ENCODE results near the gene TCL1B.

TCL1B gene

DNA sequence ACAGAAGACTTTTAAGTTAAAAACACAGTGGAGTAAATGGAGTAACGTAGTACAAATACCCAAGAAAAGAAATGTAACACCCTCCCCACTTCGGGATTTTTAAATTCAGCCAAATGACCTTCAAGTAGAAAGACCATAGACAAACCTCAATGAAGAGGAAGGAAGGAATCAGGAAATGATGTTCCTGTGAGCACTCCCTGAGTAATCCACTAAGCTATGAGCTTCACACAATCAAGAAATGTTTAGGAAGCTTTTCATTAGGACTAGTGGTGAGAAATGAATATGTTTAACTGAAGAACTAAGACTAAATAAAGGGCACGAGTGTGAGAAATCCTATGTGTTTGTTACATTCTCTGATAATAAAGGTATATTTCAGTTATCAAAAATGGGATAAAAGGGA, 17.6 kb downstream of the TCL1B start:
- no peak for DNase-seq

DNA sequence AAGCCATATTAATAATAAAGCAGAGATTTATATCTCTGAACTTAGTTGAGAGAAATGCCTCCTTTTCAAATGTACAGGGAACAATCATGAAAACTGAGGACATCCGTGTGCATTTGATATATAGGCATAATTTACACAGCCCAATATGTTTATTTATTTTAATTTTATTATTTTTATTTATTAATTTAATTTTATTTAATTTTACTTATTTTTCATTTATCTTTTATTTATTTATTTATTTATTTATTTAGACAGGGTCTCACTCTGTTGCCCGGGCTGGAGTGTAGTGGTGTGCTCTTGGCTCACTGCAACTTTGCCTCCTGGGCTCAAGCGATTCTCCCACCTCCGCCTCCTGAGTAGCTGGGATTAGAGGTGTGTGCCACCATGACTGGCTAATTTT, 19.3 kb downstream of the TCL1B start:
- no peak for DNase-seq

DNA sequence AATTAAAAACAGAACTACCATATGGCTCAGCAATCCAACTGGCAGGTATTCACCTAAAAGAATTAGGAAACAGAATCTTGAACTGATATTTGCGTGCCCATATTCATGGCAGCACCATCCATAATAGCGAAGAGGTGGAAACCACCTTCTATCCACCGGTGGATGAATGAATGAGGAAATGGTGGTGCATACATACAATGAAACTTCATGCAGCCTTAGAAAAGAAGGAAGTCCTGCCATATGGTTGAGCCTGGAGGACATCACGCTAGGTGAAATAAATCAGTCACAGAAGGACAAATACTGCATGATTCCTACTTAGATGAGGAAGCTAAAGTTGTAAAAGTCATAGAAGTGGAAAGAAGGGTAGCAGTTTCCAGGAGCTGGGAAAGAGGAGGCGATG, 21.1 kb downstream of the TCL1B start:
- no peak for DNase-seq

DNA sequence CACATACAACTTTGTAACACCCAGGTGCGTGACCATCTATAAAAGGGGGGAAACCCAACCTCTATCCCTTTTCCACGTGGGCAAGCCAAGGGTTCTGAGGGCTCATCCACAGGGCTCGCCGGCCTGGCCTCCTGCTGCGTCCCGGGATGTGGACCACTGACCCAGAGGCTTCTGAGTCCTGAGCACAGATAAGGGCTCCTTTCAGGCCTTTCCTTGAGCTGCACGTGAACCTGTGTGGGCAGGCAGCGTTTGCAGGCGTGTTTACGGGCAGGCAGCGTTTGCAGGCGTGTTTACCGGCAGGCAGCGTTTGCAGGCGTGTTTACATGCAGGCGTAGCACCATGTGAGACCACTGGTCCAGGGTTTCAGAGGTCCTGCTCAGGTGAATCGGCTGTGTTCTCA, 23.9 kb downstream of the TCL1B start:
- DNase-seq = no peak

DNA sequence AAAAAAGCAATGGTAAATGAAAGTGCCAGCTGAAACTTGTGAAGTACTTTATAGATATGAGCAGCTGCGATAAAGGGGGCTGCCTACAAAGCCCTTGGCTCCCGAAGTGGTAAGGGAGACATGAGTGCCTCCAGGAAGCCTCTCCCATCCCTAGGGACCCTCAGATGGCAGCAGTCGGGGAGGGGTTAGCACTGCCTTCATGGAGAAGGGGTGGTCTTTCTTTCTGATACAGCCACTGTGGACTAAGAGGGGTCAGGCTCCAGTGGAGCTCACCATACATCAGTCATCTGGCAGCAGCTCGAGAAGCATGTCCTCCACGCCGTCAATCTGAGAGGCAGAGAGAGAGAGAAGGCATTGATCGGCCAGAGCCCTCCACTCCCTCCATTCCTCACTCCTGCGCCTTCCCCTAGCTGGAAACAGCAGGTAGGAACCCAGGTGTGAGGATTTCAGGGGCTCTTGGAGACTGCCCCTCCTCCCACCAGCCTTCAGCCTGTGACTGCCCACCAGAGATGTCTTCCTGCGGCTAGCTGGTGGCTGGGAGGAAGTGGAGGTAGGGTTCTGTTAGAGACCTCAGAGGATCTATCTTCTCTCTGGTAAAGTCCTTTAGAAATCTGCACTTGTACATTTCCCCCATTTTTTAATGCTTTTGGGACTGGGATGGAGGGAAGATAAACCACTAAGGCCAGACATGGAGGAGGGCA, 25.4 kb downstream of the TCL1B start:
- DNase-seq = no peak

DNA sequence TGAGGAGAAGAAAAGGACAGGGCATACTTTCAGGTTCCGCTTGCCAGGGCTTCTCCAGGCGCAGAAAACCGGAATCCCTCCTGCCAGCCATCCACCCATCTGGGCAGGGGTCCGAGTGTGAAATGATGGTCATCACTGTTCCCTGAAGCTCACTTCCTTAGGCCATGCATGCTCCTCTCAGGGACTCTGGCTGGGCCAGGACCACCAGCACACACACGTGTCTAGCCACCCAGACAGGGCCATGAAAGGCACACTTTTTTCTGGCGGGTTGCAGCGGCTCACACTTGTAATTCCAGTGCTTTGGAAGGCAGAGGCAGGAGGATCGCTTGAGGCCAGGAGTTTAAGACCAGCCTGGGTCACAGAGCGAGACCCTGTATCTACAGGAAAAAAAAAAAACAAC, 26.2 kb downstream of the TCL1B start:
- no peak for DNase-seq

DNA sequence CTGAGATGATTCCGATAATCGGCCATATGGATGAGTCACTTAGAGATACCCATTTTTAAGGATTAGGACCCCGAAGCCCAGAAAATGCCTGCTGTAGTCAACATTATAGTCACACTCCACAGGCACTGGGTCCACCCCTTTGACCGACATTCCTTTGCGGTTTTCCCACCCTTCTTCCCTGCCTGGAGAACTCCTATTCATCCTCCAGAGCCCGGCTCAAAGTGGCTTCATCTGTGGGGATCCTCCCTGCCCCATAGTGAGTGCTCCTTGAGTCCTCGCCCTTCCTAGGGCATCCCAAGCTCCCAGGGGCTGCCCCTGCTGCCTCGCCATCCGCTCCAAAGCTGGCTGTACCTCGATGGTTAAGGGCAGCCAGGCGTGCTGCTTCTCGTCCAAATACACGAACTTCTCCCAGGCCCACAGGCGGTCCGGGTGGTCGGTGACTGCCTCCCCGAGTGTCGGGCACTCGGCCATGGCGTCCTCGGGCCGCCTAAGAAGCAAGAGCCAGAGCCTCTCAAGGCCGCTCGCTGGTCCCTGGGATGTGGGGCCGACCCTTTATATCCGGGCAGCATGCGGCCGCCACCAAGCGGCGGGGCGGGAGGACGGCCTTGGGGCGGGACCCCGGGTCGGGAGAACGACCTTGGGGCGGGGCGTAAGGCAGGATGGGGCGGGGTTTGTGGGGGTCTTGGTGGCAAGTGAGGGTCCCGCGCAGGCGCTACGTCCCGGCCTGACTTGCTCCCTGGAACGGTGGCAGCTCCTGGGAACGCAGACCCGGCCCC, 27.6 kb downstream of the TCL1B start, which contains the start of gene TCL1A:
TCL1A (minus strand) TSS at position 530 of the 776 bp plus-strand sequence; CDS start at position 471, 59 bp downstream.
- no peak for DNase-seq

DNA sequence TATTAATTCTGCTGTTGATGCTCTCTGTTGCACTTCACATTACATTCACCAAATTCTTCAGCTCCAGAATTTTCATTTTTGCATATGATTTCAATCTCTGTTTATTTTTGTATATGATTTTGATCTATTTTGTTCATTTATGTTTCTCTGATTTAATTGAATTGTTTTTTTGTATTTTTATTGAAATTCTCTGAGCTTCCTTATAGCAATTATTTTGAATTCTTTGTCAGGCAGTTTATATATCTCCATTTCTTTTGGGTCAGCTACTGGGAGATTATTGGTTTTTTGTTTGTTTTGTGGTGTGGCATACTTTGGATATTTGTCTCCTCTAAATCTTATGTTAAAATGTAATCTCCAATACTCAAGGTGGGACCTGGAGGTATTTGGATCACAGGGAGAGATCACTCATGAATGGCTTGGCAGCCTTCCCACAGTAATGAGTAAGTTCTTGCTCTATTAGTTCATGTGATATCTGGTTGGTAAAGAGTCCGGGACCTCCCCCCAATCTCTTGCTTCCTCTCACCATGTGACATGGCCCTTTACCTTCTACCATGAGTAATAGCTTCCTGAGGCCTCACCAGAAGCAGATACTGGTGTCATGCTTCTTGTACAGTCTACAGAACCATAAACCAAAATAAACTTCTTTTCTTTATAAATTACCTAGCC, 36.4 kb downstream of the TCL1B start:
- DNase-seq = no peak

DNA sequence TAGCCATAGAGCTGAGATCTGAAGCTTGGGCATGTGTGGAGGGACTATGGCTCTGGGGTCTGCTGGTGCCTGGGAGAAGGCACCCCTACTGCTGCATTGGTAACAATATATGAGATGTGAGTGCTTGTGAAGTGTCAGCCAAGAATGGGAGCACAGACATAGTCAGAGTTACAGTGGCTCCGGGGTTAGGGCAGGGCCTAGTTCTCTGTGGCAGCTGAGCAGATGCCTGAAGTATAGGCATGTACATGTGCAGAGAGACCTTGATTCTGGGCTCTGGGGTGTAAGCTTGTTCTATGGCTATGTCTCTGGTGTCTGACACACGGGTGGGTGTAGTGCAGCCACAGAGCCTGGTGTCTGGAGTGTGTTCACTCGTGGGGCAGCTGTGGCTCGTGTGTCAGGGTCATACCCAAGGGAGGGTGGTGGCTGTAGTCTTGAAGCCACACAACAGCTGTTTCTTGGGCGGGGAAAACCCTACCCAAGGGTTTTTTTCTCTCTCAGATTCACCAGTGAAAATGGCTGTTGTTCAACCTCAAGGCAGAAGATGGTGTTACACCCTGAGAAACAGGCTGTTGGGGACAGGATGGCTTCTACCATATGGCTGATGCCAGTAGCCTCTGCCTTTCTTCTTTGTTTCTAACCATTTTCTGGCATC, 39.6 kb downstream of the TCL1B start:
- no peak for DNase-seq

DNA sequence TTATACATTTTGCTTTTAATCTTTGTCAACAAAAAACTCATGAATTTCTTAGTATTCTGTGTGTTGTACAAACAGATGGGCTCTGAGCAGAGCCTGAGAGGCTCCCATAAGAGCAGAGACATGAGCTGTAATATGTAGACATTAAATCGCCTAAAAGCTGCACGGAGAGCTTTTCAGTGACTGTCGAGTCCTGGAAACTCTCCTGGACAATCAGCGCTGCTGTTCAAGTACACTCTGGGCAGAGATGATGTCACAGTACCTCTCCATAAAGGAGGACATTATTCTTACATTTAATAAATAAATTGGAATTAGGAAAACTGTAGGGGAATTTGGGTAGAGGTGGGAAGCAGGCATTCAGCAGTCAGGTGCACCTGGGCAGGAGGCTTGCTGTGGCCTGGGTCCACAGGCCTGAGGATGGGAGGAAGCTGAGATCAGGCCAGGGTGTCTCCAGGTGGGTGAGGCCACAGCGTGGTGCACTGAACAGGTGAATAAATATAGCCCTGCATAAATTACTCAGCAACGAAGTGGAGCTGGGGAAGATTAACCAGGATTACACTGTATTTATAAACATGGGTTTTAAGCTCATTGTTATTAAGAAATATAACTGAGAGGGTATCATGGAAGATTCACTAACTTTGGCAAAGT, 41.0 kb downstream of the TCL1B start:
- no peak for DNase-seq

DNA sequence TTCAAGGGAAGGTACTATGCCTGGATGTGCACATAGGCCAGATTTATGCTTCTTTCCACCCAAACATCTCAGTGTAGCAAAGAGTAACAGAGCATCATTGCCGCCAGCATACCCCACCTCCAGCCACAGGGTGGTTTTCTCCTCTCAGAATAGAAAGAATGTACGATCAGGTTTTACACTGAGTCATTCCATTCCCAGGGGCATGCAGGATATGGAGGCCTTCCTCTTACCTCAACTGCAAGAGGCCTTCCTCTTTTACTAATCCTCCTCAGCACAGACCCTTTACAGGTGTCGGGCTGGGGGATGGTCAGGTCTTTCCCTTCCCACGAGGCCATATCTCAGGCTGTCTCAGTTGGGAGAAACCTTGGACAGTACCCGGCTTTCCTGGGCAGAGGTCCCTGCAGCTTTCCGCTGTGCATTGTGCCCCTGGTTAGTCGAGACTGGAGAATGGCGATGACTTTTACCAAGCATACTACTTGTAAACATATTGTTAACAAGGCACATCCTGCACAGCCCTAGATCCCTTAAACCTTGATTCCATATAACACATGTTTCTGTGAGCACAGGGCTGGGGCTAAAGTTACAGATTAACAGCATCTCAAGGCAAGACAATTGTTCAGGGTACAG, 43.3 kb downstream of the TCL1B start:
- peak; percentile 3 for DNase-seq

DNA sequence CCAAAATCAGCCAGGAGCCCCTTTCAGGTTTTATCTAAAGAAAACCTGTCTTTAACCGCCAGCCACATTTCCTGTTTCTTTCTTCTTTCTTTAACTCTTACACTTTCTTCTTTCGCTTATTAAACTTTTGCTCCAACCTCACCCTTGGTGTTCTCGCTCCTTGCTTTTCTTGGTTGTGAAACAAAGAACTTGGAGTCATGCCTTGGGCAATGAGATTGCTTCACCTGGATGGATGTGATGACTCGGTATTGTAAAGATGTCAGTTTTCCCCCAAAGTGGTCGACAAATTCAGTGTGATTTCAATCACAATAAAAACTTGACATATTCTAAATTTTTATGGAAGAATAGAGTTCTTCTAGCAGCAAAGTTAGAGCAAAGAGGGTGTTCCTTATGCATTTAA, 43.9 kb downstream of the TCL1B start:
- DNase-seq = no peak

DNA sequence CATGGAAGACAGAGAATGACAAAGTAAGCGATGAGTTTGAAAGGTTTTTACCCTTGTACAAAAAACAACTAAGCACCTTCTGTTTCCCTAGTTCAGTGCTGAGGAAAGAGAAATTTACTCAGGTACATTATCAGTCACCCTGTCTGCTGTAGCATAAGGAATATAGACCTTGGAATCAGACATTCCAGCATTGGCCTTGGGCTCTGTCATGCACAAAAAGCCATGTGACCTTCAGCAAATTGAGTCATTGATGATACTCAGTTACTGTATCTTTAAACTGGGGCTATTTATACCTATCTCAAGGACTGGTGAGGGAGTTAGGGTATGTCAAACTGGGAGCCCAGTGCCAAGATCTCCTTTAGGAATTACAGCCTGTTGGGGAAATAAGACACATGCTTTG, 47.0 kb downstream of the TCL1B start:
- DNase-seq = no peak

DNA sequence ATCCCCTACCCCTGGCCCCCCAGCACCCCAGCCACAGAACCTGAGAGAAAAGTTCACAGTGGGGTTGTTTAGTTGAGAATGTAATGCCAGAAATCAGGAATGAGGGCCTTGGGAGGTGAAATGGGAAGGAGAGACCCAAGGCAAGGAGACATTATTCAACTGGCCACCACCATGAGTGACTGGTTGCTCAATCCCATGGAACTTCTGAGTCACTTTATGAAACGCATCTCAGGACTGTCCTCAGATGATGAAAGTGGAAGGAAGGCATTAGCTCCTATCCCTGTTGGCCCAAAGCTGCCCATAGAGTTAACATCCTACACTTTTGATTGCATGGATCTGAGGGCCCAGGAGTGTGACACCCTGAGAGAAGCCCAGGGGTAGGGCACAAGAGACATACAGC, 53.1 kb downstream of the TCL1B start:
- no peak for DNase-seq

DNA sequence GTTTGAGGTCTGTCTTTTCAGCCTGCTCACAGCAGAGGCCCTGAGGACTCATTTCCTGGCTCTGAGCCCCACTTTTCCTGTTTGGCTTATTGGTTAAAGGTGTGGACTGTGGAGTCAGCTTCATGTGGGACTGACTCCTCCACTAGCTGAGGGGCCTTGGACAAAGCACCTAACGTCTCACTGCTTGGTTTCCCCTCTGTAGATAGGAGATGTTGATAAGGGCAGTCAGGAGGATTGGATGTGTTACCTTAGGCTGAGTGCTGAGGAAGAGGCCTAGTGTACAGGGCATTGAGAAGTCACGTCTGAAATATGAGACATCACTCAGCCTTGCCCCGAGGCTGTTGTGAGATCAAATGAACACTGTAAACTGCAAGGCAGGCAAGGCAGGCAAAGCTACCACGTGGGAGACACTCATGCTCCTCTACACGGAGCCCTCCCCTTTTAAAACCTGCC, 54.8 kb downstream of the TCL1B start:
- no peak for DNase-seq

DNA sequence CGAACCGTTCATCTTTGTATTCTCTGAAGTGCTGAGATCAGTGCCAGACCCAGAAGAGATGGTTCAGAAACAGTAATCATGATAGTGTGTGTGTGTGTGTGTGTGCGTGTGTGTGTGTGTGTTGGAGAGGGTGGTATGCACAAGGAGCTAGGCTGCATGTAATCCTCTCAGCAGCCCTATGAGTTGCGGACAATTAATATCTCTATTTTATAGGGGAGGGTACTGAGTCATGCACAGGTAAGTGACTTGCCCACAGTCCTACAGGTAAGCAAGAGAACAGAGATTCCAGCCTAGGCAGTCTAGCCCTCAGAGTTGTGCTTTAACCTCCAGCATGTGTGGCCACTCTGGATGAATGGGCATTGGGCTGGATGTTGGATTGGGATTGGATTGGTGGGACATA, 55.6 kb downstream of the TCL1B start:
- DNase-seq = no peak

All from activated CD4-positive, alpha-beta T cell treated with anti-CD3 and anti-CD28 coated beads, Interleukin-2, Interleukin-6, amounts not matched to agents 100 ng/mL and 50 ng/mL, durations not matched to agents 16 hours and 8 hours (primary cell).